Neural cell (in vitro differentiated cells): ENCODE measurements around the gene GPHN. TPM values are rescaled to one million over a fixed set of nuclear protein-coding genes. Genes with fewer than 3 reads are reported as not detected.

Source experiments
- H2AFZ ChIP-seq: fragments of 200-600, 300-800 bp; sonication (generic), shearing (Covaris generic); 2 replicates; pipeline ENCODE4 v1.6.0; 2014; ENCODE audit warnings: low read depth, mild to moderate bottlenecking, antibody characterized with exemption, low read length, moderate library complexity
- H3F3A ChIP-seq: fragments of 200-600 bp; shearing (Covaris generic); 2 replicates; pipeline ENCODE4 v1.6.1; 2016; ENCODE audit warnings: mild to moderate bottlenecking, moderate library complexity, mixed read lengths, antibody characterized with exemption, low read length; ENCODE audit not compliant: insufficient read depth, poor library complexity, severe bottlenecking
- H3K27ac ChIP-seq: fragments of 200-600, 300-800 bp; sonication (generic), shearing (Covaris generic); 2 replicates; pipeline ENCODE4 v1.5.1; 2014; ENCODE audit warnings: mild to moderate bottlenecking, low read length, moderate library complexity
- H3K27me3 ChIP-seq: fragments of 300-800, 200-600 bp; sonication (generic), shearing (Covaris generic); 2 replicates; pipeline ENCODE4 v1.6.0; 2014; ENCODE audit warnings: mild to moderate bottlenecking, low read depth, low read length, moderate library complexity; ENCODE audit not compliant: insufficient read depth
- H3K36me3 ChIP-seq: fragments of 300-800, 200-600 bp; sonication (generic), shearing (Covaris generic); 2 replicates; pipeline ENCODE4 v1.5.1; 2014; ENCODE audit warnings: mild to moderate bottlenecking, antibody characterized with exemption, low read length, moderate library complexity; ENCODE audit not compliant: insufficient read depth
- H3K4me2 ChIP-seq: fragments of 300-800, 200-600 bp; sonication (generic), shearing (Covaris generic); 2 replicates; pipeline ENCODE4 v1.6.0; 2014; ENCODE audit warnings: mild to moderate bottlenecking, low read length
- H3K4me3 ChIP-seq: fragments of 300-800, 200-600 bp; sonication (generic), shearing (Covaris generic); 2 replicates; pipeline ENCODE4 v1.5.1; 2014; ENCODE audit warnings: mild to moderate bottlenecking, low read length, moderate library complexity
- H3K79me2 ChIP-seq: fragments of 200-600 bp; shearing (Covaris generic); replicated peaks from 2 replicates; pipeline ENCODE4 v1.6.0; 2014; ENCODE audit warnings: mild to moderate bottlenecking, low read length, moderate library complexity; ENCODE audit not compliant: insufficient read depth
- H3K9ac ChIP-seq: fragments of 300-800, 200-600 bp; sonication (generic), shearing (Covaris generic); 2 replicates; pipeline ENCODE4 v1.6.1; 2016; ENCODE audit warnings: mild to moderate bottlenecking, low read length, mixed read lengths
- H3K9me2 ChIP-seq: fragments of 200-600 bp; shearing (Covaris generic); 2 replicates; pipeline ENCODE4 v1.6.1; 2016; ENCODE audit warnings: mild to moderate bottlenecking, low read length, mixed read lengths; ENCODE audit not compliant: insufficient read depth
- H3K9me3 ChIP-seq: fragments of 200-600, 300-800 bp; sonication (generic), shearing (Covaris generic); 2 replicates; pipeline ENCODE4 v1.6.1; 2016; ENCODE audit warnings: mild to moderate bottlenecking, mixed run types, low read length, moderate library complexity, mixed read lengths
- H4K20me1 ChIP-seq: fragments of 200-600 bp; shearing (Covaris generic); 2 replicates; pipeline ENCODE4 v1.6.1; 2016; ENCODE audit warnings: mild to moderate bottlenecking, mixed run types; ENCODE audit not compliant: insufficient read depth
- EP300 ChIP-seq: fragments of 450-650 bp; conservative IDR thresholded peaks from 2 replicates; pipeline ENCODE4 v1.6.1; 2014; ENCODE audit warnings: antibody characterized with exemption, mild to moderate bottlenecking, moderate library complexity; ENCODE audit not compliant: poor library complexity, severe bottlenecking
- EZH2 ChIP-seq: fragments of 200-600, 300-800 bp; shearing (Covaris generic), sonication (generic); IDR thresholded peaks from 2 replicates; pipeline ENCODE4 v1.6.1; 2014; ENCODE audit warnings: antibody characterized with exemption, low read length, borderline replicate concordance, mild to moderate bottlenecking; ENCODE audit not compliant: insufficient read depth, poor library complexity, severe bottlenecking
- MXI1 ChIP-seq: fragments of 450-650 bp; conservative IDR thresholded peaks from 2 replicates; pipeline ENCODE4 v1.6.1; 2014; ENCODE audit warnings: antibody characterized with exemption, mild to moderate bottlenecking; ENCODE audit not compliant: poor library complexity, severe bottlenecking
- POLR2AphosphoS5 ChIP-seq: IDR thresholded peaks from 2 replicates; pipeline ENCODE4 v1.6.1; 2012
- RAD21 ChIP-seq: fragments of 450-650 bp; conservative IDR thresholded peaks from 2 replicates; pipeline ENCODE4 v1.6.1; 2014; ENCODE audit warnings: antibody characterized with exemption, mild to moderate bottlenecking, moderate library complexity
- SMC3 ChIP-seq: fragments of 450-650 bp; conservative IDR thresholded peaks from 2 replicates; pipeline ENCODE4 v1.6.1; 2014; ENCODE audit warnings: antibody characterized with exemption, mild to moderate bottlenecking, moderate library complexity; ENCODE audit not compliant: poor library complexity
- TAF1 ChIP-seq: IDR thresholded peaks from 2 replicates; pipeline ENCODE4 v1.6.1; 2012; ENCODE audit warnings: low read depth
- polyA plus RNA-seq: library from polyadenylated mRNA; depleted of rRNA; stranded (reverse); fragments of >200 nt; gene quantifications from 2 replicates; pipeline ENCODE4 v1.2.3, GENCODE V29; 2014
- TF ChIP-seq, protein P1 (sequence below): fragments of 450-650 bp; IDR thresholded peaks from 2 replicates; pipeline ENCODE4 v1.5.1; 2014; ENCODE audit warnings: antibody characterized with exemption, mild to moderate bottlenecking, moderate library complexity; ENCODE audit not compliant: poor library complexity, severe bottlenecking
- TF ChIP-seq, protein P2 (sequence below): IDR thresholded peaks from 2 replicates; pipeline ENCODE4 v1.6.1; 2012; ENCODE audit warnings: borderline replicate concordance

GPHN gene
- polyA plus RNA-seq, 1 donor from 2014 or later = 135 TPM

DNA sequence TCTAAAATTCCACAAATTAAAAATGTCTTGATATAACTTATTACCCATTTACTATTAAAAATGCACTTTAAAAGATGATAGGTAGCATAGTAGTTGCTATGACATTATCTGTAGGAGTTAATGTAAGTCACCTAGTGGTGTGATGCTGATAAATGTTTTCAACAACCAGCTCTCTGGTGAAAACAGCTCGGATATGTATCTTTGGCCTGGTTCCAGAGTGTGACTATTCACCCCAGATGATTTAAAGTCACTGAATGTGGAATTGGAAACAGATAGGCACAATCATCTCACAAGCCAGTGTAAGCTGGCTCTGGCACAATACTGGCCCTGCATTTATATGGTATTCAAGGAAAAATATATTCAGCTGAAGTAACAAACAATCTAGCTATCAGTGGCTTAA lies 31.0 kb upstream of the GPHN start:
- Histone ChIP-seq H4K20me1 (no peaks in the 10 kb centered on the region), H3K9me2 (no peaks in the 10 kb centered on the region), H3K36me3 (no peaks in the 10 kb centered on the region), H3K4me3 (no peak overlapping the region), H3F3A (no peaks in the 10 kb centered on the region), H2AFZ (no peak overlapping the region), H3K27me3 (no peaks in the 10 kb centered on the region), H3K79me2 (no peaks in the 10 kb centered on the region), H3K4me2 (no peak overlapping the region), H3K9me3 (no peaks in the 10 kb centered on the region), H3K9ac (no peak overlapping the region), H3K27ac (no peak overlapping the region)
- TF ChIP-seq POLR2AphosphoS5 (no peak), SMC3 (no peak), MXI1 (no peak), TAF1 (no peak), EZH2 (no peak), EP300 (no peak), RAD21 (no peak)
- TF ChIP-seq, protein P1, sequence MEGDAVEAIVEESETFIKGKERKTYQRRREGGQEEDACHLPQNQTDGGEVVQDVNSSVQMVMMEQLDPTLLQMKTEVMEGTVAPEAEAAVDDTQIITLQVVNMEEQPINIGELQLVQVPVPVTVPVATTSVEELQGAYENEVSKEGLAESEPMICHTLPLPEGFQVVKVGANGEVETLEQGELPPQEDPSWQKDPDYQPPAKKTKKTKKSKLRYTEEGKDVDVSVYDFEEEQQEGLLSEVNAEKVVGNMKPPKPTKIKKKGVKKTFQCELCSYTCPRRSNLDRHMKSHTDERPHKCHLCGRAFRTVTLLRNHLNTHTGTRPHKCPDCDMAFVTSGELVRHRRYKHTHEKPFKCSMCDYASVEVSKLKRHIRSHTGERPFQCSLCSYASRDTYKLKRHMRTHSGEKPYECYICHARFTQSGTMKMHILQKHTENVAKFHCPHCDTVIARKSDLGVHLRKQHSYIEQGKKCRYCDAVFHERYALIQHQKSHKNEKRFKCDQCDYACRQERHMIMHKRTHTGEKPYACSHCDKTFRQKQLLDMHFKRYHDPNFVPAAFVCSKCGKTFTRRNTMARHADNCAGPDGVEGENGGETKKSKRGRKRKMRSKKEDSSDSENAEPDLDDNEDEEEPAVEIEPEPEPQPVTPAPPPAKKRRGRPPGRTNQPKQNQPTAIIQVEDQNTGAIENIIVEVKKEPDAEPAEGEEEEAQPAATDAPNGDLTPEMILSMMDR = no peak
- TF ChIP-seq, protein P2, sequence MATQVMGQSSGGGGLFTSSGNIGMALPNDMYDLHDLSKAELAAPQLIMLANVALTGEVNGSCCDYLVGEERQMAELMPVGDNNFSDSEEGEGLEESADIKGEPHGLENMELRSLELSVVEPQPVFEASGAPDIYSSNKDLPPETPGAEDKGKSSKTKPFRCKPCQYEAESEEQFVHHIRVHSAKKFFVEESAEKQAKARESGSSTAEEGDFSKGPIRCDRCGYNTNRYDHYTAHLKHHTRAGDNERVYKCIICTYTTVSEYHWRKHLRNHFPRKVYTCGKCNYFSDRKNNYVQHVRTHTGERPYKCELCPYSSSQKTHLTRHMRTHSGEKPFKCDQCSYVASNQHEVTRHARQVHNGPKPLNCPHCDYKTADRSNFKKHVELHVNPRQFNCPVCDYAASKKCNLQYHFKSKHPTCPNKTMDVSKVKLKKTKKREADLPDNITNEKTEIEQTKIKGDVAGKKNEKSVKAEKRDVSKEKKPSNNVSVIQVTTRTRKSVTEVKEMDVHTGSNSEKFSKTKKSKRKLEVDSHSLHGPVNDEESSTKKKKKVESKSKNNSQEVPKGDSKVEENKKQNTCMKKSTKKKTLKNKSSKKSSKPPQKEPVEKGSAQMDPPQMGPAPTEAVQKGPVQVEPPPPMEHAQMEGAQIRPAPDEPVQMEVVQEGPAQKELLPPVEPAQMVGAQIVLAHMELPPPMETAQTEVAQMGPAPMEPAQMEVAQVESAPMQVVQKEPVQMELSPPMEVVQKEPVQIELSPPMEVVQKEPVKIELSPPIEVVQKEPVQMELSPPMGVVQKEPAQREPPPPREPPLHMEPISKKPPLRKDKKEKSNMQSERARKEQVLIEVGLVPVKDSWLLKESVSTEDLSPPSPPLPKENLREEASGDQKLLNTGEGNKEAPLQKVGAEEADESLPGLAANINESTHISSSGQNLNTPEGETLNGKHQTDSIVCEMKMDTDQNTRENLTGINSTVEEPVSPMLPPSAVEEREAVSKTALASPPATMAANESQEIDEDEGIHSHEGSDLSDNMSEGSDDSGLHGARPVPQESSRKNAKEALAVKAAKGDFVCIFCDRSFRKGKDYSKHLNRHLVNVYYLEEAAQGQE = no peak

DNA sequence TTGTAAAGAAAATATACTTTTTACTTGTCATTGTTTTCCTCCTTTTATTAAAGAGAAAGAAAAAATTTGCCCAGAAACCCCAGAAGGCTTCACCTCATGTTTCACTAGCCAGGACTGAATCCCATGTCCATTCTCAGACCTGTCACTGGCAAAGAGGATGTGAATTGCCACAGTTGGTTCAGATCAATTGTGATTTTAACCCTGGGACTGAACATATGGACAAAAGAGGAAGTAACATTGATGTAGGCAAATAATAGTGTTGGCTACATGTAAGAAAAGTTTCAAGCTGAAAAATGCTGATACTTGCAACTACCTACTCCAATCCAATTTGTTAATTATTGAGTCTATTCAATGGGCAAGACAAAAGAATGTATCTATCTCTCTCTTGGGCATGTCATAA lies 30.4 kb upstream of the GPHN start:
- Histone ChIP-seq H3K9me3 (no peaks in the 10 kb centered on the region), H4K20me1 (no peaks in the 10 kb centered on the region), H3K27me3 (no peaks in the 10 kb centered on the region), H3K9me2 (no peaks in the 10 kb centered on the region), H3K79me2 (no peaks in the 10 kb centered on the region), H3K36me3 (no peaks in the 10 kb centered on the region), H3K4me2 (no peak overlapping the region), H3K4me3 (no peak overlapping the region), H2AFZ (no peak overlapping the region), H3F3A (no peaks in the 10 kb centered on the region), H3K9ac (no peak overlapping the region), H3K27ac (no peak overlapping the region)
- TF ChIP-seq EZH2 (no peak), SMC3 (no peak), RAD21 (no peak), EP300 (no peak), MXI1 (no peak), TAF1 (no peak), POLR2AphosphoS5 (no peak)
- TF ChIP-seq, protein P2 = no peak
- TF ChIP-seq, protein P1 = no peak
